GM12878 (cell line): Measurements from ENCODE around the gene RRP36. TPM values are rescaled to one million over a fixed set of nuclear protein-coding genes. Genes with fewer than 3 reads are reported as not detected.

Experiments used
- ATAC-seq: fragments of 200-7000 bp; cut with Tn5 transposase; 3 replicates; pipeline ENCODE4 v1.9.1; 2020; ENCODE audit warnings: mild to moderate bottlenecking, moderate library complexity
- BruUV-seq: library from RNA; stranded (reverse); fragments of 400-500 nt; replicated peaks from 2 replicates; lab custom pipeline; 2021; lab: Mats Ljungman, UMichigan
- CTCF ChIA-PET: fragments of 300-600 bp; sonication (Branson Sonifier 250); formaldehyde crosslinking; extraction: SDS; loops from one replicate; lab custom pipeline; 2021; ENCODE audit warnings: inconsistent platforms; lab: Yijun Ruan, JAX
- POLR2A ChIA-PET: fragments of 350-600 bp; formaldehyde crosslinking; extraction: SDS; loops from one replicate; lab custom pipeline; 2021; ENCODE audit warnings: inconsistent platforms; lab: Charles Lee
- RAD21 ChIA-PET: fragments of 300-600 bp; sonication (Branson Sonifier 250); formaldehyde crosslinking; loops from one replicate; lab custom pipeline; 2023; ENCODE audit warnings: antibody characterized with exemption; ENCODE audit not compliant: unreplicated experiment; lab: Charles Lee
- SMC1A ChIA-PET: fragments of 300-600 bp; sonication (Branson Sonifier 250); formaldehyde crosslinking; loops from one replicate; lab custom pipeline; 2023; ENCODE audit not compliant: unreplicated experiment, uncharacterized antibody; lab: Charles Lee
- DNase-seq: peaks from one replicate; pipeline ENCODE4 v3.0.0-alpha.2; 2011; ENCODE audit warnings: low read depth, low spot score
- FAIRE-seq: peaks from 3 replicates; lab custom pipeline; 2011; peaks lifted over from hg19 to GRCh38; lab: Jason Lieb, UNC
- H2AFZ ChIP-seq: 2 replicates; pipeline ENCODE4 v1.6.0; 2011; ENCODE audit warnings: low read depth, low read length, control low read depth; ENCODE audit not compliant: control insufficient read depth
- H3K27ac ChIP-seq: 2 replicates; pipeline ENCODE4 v1.5.1; 2011; ENCODE audit warnings: control low read depth; ENCODE audit not compliant: control insufficient read depth, insufficient read depth
- H3K27me3 ChIP-seq, 2 experiments: replicated peaks in 1 of 2; 2 replicates each; pipeline versions ENCODE4 v1.6.0 to v1.6.1; 2011; ENCODE audit warnings: low read length in 1 of 2; ENCODE audit not compliant: control insufficient read depth in 2 of 2, insufficient read depth in 2 of 2
- H3K36me3 ChIP-seq, 2 experiments: 2 replicates each; pipeline ENCODE4 v1.5.1; 2011; ENCODE audit warnings: low read length in 1 of 2; ENCODE audit not compliant: control insufficient read depth in 2 of 2, insufficient read depth in 2 of 2
- H3K4me1 ChIP-seq: 2 replicates; pipeline ENCODE4 v1.6.1; 2011; ENCODE audit warnings: mild to moderate bottlenecking, low read length, moderate library complexity, mixed read lengths; ENCODE audit not compliant: control insufficient read depth, insufficient read depth
- H3K4me2 ChIP-seq: 2 replicates; pipeline ENCODE4 v1.6.0; 2011; ENCODE audit warnings: control low read depth; ENCODE audit not compliant: control insufficient read depth, insufficient read depth
- H3K4me3 ChIP-seq: fragments of 200-600 bp; sonication (generic); 2 replicates; pipeline ENCODE4 v1.5.1; 2016
- H3K79me2 ChIP-seq: 2 replicates; pipeline ENCODE4 v1.6.0; 2011; ENCODE audit warnings: low read length; ENCODE audit not compliant: control insufficient read depth, insufficient read depth
- H3K9ac ChIP-seq: 2 replicates; pipeline ENCODE4 v1.8.0; 2011; ENCODE audit warnings: low read length, control low read depth, mixed read lengths; ENCODE audit not compliant: control insufficient read depth, insufficient read depth
- H3K9me3 ChIP-seq: replicated peaks from 3 replicates; pipeline ENCODE4 v1.5.1; 2011; ENCODE audit warnings: mild to moderate bottlenecking, low read length; ENCODE audit not compliant: control insufficient read depth, insufficient read depth
- H4K20me1 ChIP-seq: 2 replicates; pipeline ENCODE4 v1.6.0; 2011; ENCODE audit not compliant: control insufficient read depth, insufficient read depth
- WRNIP1 ChIP-seq: IDR thresholded peaks from 2 replicates; pipeline ENCODE4 v1.6.1; 2011; ENCODE audit warnings: low read depth, low read length, improper control_type of control experiment, borderline replicate concordance
- WGBS: methylation state at CpG from one replicate; pipeline ENCODE4 v1.1.6; 2016; ENCODE audit warnings: low lambda C conversion rate; ENCODE audit not compliant: insufficient replicate concordance, insufficient coverage; ENCODE audit errors: missing lambda C conversion rate; 5-methylcytosine and 5-hydroxymethylcytosine counted together
- in situ Hi-C: fragments of 300-500 bp; cut with MboI; formaldehyde crosslinking; loops from 9 replicates; pipeline ENCODE4 v1.14.3; 2018; ENCODE audit warnings: mixed read lengths
- intact Hi-C: fragments of 100-400 bp; cut with micrococcal nuclease; formaldehyde crosslinking; loops from one replicate; pipeline ENCODE4 v1.14.2; 2022; ENCODE audit not compliant: unreplicated experiment
- polyA plus RNA-seq, 11 experiments: library from polyadenylated mRNA; depleted of rRNA in 4 of 11; unstranded in 6 of 11; stranded (reverse) in 5 of 11; fragments of >200 nt; fragmentation: Nextera tagmentation in 4 of 11; fragmentation: Illumina TruSeq in 1 of 11; extraction: Ambion mirVana in 4 of 11; extraction: Trizol in 1 of 11; gene quantifications; 1 replicate in 1 of 11; 2 replicates in 10 of 11; pipeline versions ENCODE4 v1.2.1 to v1.2.3, GENCODE V29; 2011 to 2016; ENCODE audit warnings: inconsistent platforms in 2 of 11, missing spikeins in 2 of 11, low read depth in 1 of 11
- total RNA-seq, 4 experiments: library from RNA; depleted of rRNA in 3 of 4; stranded (reverse); fragments of >200 nt in 3 of 4; fragmentation: Illumina TruSeq in 1 of 4; extraction: Trizol in 1 of 4; gene quantifications; 2 replicates each; pipeline versions ENCODE4 v1.2.1 to v1.2.3, GENCODE V29; 2013 to 2021
- TF ChIP-seq, protein P1 (sequence below): fragments of 450-650 bp; IDR thresholded peaks from 2 replicates; pipeline ENCODE4 v1.6.1; 2017; ENCODE audit warnings: mild to moderate bottlenecking, moderate library complexity
- TF ChIP-seq, protein P2 (sequence below): IDR thresholded peaks from 2 replicates; pipeline ENCODE4 v1.6.1; 2011; ENCODE audit warnings: borderline replicate concordance, low read depth, mild to moderate bottlenecking, moderate library complexity, low read length; ENCODE audit not compliant: insufficient read depth, poor library complexity, severe bottlenecking

The RRP36 gene
- total and polyA plus RNA-seq, 10 of the 15 experiments (the other 5 are each of a cell fraction or from before 2014, with no cell fraction given): 17.6 to 101 (median 69.7) TPM

DNA sequence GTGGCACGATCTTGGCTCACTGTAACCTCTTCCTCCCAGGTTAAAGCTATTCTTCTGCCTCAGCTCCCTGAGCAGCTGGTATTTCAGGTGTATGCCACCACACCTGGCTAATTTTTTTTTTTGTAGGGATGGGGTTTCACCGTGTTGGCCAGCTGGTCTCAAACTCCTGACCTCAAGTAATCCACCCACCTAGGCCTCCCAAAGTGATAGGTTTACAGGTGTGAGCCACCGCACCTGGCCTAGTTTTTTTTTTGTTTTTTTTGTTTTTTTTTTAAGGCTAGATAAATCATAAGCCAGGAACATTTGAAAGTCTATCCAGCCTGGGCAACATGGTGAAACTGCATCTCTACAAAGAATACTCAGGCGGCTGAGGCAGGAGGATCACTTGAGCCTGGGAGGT, 10.9 kb downstream of the RRP36 start:
- Histone ChIP-seq H3K27me3 (no peaks in the 10 kb centered on the region), H3K9ac (no peak overlapping the region), H3K79me2 (no peaks in the 10 kb centered on the region), H3K4me2 (no peak overlapping the region), H4K20me1 (no peaks in the 10 kb centered on the region), H3K4me3 (no peak overlapping the region), H3K4me1 (no peaks in the 10 kb centered on the region), H3K9me3 (no peaks in the 10 kb centered on the region), H2AFZ (no peak overlapping the region), H3K27ac (no peak overlapping the region), H3K36me3 (peaks cover 11 to 21% of the 10 kb centered on the region in 2 experiments)
- in situ Hi-C loops (no loop called here), intact Hi-C loops (no loop called here)
- TF ChIP-seq, protein P1, sequence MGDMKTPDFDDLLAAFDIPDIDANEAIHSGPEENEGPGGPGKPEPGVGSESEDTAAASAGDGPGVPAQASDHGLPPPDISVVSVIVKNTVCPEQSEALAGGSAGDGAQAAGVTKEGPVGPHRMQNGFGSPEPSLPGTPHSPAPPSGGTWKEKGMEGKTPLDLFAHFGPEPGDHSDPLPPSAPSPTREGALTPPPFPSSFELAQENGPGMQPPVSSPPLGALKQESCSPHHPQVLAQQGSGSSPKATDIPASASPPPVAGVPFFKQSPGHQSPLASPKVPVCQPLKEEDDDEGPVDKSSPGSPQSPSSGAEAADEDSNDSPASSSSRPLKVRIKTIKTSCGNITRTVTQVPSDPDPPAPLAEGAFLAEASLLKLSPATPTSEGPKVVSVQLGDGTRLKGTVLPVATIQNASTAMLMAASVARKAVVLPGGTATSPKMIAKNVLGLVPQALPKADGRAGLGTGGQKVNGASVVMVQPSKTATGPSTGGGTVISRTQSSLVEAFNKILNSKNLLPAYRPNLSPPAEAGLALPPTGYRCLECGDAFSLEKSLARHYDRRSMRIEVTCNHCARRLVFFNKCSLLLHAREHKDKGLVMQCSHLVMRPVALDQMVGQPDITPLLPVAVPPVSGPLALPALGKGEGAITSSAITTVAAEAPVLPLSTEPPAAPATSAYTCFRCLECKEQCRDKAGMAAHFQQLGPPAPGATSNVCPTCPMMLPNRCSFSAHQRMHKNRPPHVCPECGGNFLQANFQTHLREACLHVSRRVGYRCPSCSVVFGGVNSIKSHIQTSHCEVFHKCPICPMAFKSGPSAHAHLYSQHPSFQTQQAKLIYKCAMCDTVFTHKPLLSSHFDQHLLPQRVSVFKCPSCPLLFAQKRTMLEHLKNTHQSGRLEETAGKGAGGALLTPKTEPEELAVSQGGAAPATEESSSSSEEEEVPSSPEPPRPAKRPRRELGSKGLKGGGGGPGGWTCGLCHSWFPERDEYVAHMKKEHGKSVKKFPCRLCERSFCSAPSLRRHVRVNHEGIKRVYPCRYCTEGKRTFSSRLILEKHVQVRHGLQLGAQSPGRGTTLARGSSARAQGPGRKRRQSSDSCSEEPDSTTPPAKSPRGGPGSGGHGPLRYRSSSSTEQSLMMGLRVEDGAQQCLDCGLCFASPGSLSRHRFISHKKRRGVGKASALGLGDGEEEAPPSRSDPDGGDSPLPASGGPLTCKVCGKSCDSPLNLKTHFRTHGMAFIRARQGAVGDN: no peak
- TF ChIP-seq WRNIP1: no peak
- TF ChIP-seq, protein P2, sequence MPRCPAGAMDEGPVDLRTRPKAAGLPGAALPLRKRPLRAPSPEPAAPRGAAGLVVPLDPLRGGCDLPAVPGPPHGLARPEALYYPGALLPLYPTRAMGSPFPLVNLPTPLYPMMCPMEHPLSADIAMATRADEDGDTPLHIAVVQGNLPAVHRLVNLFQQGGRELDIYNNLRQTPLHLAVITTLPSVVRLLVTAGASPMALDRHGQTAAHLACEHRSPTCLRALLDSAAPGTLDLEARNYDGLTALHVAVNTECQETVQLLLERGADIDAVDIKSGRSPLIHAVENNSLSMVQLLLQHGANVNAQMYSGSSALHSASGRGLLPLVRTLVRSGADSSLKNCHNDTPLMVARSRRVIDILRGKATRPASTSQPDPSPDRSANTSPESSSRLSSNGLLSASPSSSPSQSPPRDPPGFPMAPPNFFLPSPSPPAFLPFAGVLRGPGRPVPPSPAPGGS: no peak
- ATAC-seq: no peak
- ChIA-PET SMC1A (interaction anchor here (0.7 to 1.4 kb wide), 2 partner anchors 110 to 292 kb away, joined by 3 to 4 read pairs; no protein-coding TSS in a partner anchor), RAD21 (no interaction called here), POLR2A (interaction anchor here (0.8 to 1.4 kb wide), 2 partner anchors 10 to 214 kb away, joined by 3 to 4 read pairs; no protein-coding TSS in a partner anchor), CTCF (interaction anchor here (0.6 to 1.3 kb wide), 4 partner anchors 24 to 140 kb away, joined by 3 to 4 read pairs (median 3); no protein-coding TSS in a partner anchor)
- FAIRE-seq: no peak
- DNase-seq: no peak
- 87% methylated on average over 4 of the region's 4 CpGs for WGBS
- no TSS peak for BruUV-seq
